Uterus (tissue), 2 donors: Measurements from ENCODE around the gene HSD3B2.

Source experiments
- POLR2A ChIP-seq, 2 donors: fragments of 450-650 bp; IDR thresholded peaks; one replicate each; pipeline ENCODE4 v1.6.1; 2016; ENCODE audit warnings: antibody characterized with exemption in 2 of 2, mild to moderate bottlenecking in 1 of 2, moderate library complexity in 1 of 2
- TF ChIP-seq, protein P1 (sequence below), 4 experiments: fragments of 200-600 bp in 2 of 4; fragments of 450-650 bp in 2 of 4; sonication (generic) in 2 of 4; IDR thresholded peaks; one replicate each; pipeline ENCODE4 v1.5.1; 2016 to 2019; ENCODE audit warnings: antibody characterized with exemption in 4 of 4, mild to moderate bottlenecking in 2 of 4, moderate library complexity in 1 of 4

- TF ChIP-seq, protein P1, sequence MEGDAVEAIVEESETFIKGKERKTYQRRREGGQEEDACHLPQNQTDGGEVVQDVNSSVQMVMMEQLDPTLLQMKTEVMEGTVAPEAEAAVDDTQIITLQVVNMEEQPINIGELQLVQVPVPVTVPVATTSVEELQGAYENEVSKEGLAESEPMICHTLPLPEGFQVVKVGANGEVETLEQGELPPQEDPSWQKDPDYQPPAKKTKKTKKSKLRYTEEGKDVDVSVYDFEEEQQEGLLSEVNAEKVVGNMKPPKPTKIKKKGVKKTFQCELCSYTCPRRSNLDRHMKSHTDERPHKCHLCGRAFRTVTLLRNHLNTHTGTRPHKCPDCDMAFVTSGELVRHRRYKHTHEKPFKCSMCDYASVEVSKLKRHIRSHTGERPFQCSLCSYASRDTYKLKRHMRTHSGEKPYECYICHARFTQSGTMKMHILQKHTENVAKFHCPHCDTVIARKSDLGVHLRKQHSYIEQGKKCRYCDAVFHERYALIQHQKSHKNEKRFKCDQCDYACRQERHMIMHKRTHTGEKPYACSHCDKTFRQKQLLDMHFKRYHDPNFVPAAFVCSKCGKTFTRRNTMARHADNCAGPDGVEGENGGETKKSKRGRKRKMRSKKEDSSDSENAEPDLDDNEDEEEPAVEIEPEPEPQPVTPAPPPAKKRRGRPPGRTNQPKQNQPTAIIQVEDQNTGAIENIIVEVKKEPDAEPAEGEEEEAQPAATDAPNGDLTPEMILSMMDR (IDR thresholded peaks at IDR 0.05), result no peak
- no peak for TF ChIP-seq POLR2A (IDR thresholded peaks at IDR 0.05)
These were observed 51.5 kb downstream of the HSD3B2 start for GRCh38 chr1:119466445-119466844.
